GM06990 (cell line): ENCODE data around the gene C1orf21.
"Not testable (repeated sequence)": the region's sequence is repeated elsewhere in the genome, so short reads cannot be mapped to it uniquely, and the experiment has no call there.

Source experiments
- DNase-seq: peaks from one replicate; pipeline ENCODE4 v3.0.0-alpha.2; 2011; ENCODE audit not compliant: insufficient read length; ENCODE audit errors: extremely low read depth
- H3K27me3 ChIP-seq: replicated peaks from 2 replicates; pipeline ENCODE4 v1.6.0; 2011; ENCODE audit warnings: low read length; ENCODE audit not compliant: control insufficient read depth, insufficient read depth
- H3K36me3 ChIP-seq: 2 replicates; pipeline ENCODE4 v1.5.1; 2011; ENCODE audit warnings: low read length; ENCODE audit not compliant: control insufficient read depth, insufficient read depth
- H3K4me3 ChIP-seq: replicated peaks from 2 replicates; pipeline ENCODE4 v1.5.1; 2011; ENCODE audit warnings: low read depth, mild to moderate bottlenecking, control low read depth, low read length
- CTCF ChIP-seq: IDR thresholded peaks from 2 replicates; pipeline ENCODE4 v1.5.1; 2011; ENCODE audit warnings: low read length, control low read depth, mild to moderate bottlenecking, inconsistent platforms; ENCODE audit not compliant: insufficient read depth, poor library complexity, severe bottlenecking

Gene C1orf21

DNA sequence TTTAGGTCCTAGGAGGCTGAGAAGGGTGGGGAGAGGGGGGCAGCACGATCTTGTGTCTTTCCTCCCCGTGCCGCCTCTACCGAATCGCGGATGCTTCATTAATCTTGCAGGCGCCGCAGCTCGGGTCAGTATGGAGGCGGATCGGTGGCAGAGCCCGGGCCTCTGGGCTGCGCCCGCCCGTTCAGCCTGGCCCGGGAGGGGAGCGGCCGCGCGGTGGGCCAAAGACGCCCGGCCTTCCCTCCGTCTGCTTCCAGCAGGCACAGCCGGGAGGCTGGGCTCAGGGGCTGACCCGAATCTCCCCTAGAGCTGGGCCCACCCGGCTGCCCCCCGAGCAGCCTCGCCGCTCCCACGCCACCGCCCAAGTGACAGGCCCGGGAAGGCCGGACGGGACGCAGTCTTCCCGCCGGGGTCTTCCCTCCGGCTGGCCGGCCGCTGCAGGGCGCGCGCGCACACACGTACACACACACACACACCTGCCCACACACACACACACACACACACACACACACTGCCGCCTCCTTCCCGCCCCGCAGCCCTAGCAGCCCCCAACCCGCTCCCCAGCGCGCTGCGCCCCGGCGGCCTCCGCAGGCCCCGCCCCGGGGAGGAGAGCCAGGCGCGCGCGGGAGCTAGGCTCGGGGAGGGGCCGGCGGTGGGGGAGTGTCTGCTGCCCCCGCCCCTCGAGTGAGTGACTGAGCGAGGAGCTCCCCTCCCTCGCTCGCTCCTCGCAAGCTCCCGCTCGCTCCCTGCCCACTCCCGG is at the start of gene C1orf21:
C1orf21 (plus strand) TSS at position 718 of the 757 bp plus-strand sequence. CDS start 90,481 bp downstream, outside the sequence.
- peak; percentile 3 for TF ChIP-seq CTCF
- peak; percentile 74 for DNase-seq
- Histone ChIP-seq H3K27me3 (no peaks in the 10 kb centered on the region; the same call in 1 of the 2 replicates), H3K36me3 (no peaks in the 10 kb centered on the region), H3K4me3 (peak within 1 kb of the TSS; percentile 73)

DNA sequence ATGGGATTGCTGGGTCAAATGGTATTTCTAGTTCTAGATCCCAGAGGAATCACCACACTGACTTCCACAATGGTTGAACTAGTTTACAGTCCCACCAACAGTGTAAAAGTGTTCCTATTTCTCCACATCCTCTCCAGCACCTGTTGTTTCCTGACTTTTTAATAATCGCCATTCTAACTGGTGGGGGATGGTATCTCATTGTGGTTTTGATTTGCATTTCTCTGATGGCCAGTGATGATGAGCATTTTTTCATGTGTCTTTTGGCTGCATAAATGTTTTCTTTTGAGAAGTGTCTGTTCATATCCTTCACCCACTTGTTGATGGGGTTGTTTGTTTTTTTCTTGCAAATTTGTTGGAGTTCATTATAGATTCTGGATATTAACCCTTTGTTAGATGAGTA is 49.0 kb upstream of the C1orf21 start:
- H3K27me3 ChIP-seq, DNase-seq, H3K36me3 ChIP-seq, H3K4me3 ChIP-seq: not testable (repeated sequence)

- peak; percentile 31 for TF ChIP-seq CTCF
- DNase-seq, result no peak
- H3K27me3 ChIP-seq, result no peaks in the 10 kb centered on the region
- no peak overlapping the region for H3K4me3 ChIP-seq
- no peaks in the 10 kb centered on the region for H3K36me3 ChIP-seq
These were observed 45.8 kb upstream of the C1orf21 start for GRCh38 chr1:184340984-184341383.

GRCh38 chr1:184350573-184350972 is 36.3 kb upstream of the C1orf21 start:
- Histone ChIP-seq H3K4me3 (no peak overlapping the region), H3K36me3 (no peaks in the 10 kb centered on the region), H3K27me3 (no peaks in the 10 kb centered on the region; the same call in 1 of the 2 replicates)
- TF ChIP-seq CTCF, result no peak
- no peak for DNase-seq

DNA sequence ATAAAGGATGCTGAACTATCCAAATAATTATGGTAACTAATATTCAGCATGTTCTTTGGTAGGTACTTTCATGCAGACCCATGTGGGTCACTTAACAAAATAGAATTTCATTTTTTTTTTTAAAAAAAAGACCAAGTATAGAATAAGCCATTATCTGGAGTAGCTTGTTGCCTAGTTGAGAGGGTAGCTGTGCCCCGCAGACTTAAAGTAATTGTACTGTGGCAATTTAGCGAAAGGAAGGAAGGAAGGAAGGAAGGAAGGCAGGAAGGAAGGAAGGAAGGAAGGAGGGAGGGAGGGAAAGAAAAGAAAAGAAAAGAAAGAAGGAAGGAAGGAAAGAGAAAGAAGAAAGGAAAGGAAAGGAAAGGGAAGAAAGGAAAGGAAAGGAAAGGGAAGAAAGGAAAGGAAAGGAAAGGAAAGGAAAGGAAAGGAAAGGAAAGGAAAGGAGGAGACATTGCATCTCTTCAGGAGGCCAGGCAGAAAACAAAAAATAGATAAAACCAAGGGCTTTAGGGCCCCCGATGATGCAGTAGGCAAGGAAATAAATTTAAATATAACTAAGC is 35.3 kb upstream of the C1orf21 start:
- H3K4me3 ChIP-seq, result no peak overlapping the region
- no peak for TF ChIP-seq CTCF
- no peaks in the 10 kb centered on the region for H3K36me3 ChIP-seq
- no peak for DNase-seq
- H3K27me3 ChIP-seq, result no peaks in the 10 kb centered on the region; the same call in 1 of the 2 replicates

- no peak for TF ChIP-seq CTCF
- H3K27me3 ChIP-seq, result no peaks in the 10 kb centered on the region; the same call in 1 of the 2 replicates
- DNase-seq, result no peak
- H3K4me3 ChIP-seq, result no peak overlapping the region
- H3K36me3 ChIP-seq, result no peaks in the 10 kb centered on the region
These were observed 34.1 kb upstream of the C1orf21 start for GRCh38 chr1:184352776-184353175.
